Measurements from ENCODE around the gene PCBD2. TPM values are rescaled to one million over a fixed set of nuclear protein-coding genes. Genes with fewer than 3 reads are reported as not detected.
A peak's percentile ranks its signal among the peaks of the same experiment; 100 is the strongest.

PCBD2 gene
- total and polyA plus RNA-seq, 2 of the 4 experiments (the other 2 are of a cell fraction) = 2.2 to 2.7 TPM

DNA sequence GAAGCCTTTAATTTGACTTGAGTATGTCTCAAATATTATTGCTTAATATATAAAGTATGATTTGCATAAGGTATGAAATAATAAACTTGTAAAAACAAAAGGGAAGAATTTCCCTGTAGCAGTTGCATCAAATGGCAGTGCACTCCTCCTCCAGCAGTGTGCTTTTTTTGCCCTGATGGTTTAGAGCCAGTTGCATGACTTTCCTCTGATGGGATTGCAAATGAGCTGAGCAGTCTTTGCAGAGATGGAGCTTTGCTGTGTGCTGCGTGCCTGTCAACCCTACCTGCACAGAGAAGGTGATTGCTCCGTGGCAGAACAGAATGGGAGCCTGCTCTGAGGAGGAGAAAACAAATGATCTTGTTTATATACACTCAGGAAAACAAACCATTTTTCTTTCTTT is 40.1 kb downstream of the PCBD2 start:
- Histone ChIP-seq H3K9me1 (ENCODE audit: insufficient read depth, low read length) (peaks cover 3% of the 10 kb centered on the region; the same call in 1 of the 2 replicates), H2BK15ac (ENCODE audit: low read depth, low read length) (no peak overlapping the region), H4K91ac (ENCODE audit: insufficient read depth, low read depth, low read length) (no peak overlapping the region), H3K56ac (ENCODE audit: extremely low read depth, insufficient read depth, low read length) (no peak overlapping the region), H3K4me2 (ENCODE audit: low read depth, low read length) (no peak overlapping the region), H3K14ac (replicated peaks; ENCODE audit: low read depth, low read length) (no peak overlapping the region), H3K23ac (ENCODE audit: low read depth, low read length) (no peak overlapping the region), H3K18ac (ENCODE audit: low read depth, low read length) (no peak overlapping the region), H2AK5ac (ENCODE audit: low read depth, low read length) (no peak overlapping the region), H3K4me3 (ENCODE audit: insufficient read depth, low read depth, low read length) (no peak overlapping the region), H2AK9ac (replicated peaks; ENCODE audit: low read depth, low read length, poor library complexity) (no peak overlapping the region), H3K4ac (ENCODE audit: low read depth, low read length) (no peak overlapping the region), H4K8ac (ENCODE audit: low read depth in 2 of 2, low read length in 2 of 2) (no peak overlapping the region), H2BK5ac (ENCODE audit: low read depth, low read length, poor library complexity, severe bottlenecking) (no peak overlapping the region), H3K9ac (ENCODE audit: low read depth, low read length) (no peak overlapping the region), H3K79me1 (ENCODE audit: low read depth in 1 of 2, low read length in 2 of 2) (0 out of 4 replicates have a peak, but pooled peaks cover 0 to 3% of the 10 kb centered on the region in 2 experiments), H3K36me3 (ENCODE audit: control insufficient read depth, insufficient read depth, low read length) (no peaks in the 10 kb centered on the region), H3K4me1 (ENCODE audit: control insufficient read depth, insufficient read depth, low read length) (peaks cover 7% of the 10 kb centered on the region), H3K9me3 (ENCODE audit: control insufficient read depth, insufficient read depth, low read length) (no peaks in the 10 kb centered on the region), H3K27me3 (ENCODE audit: control insufficient read depth, insufficient read depth, low read length) (no peaks in the 10 kb centered on the region), H2BK120ac (ENCODE audit: low read depth, low read length) (no peak overlapping the region), H2BK20ac (ENCODE audit: low read depth, low read length) (no peak overlapping the region), H2AFZ (replicated peaks; ENCODE audit: low read length, poor library complexity) (no peak overlapping the region), H4K5ac (ENCODE audit: low read depth, low read length) (no peak overlapping the region), H4K20me1 (ENCODE audit: insufficient read depth, low read length) (no peaks in the 10 kb centered on the region; the same call in 1 of the 2 replicates), H3K27ac (ENCODE audit: insufficient read depth, low read length) (no peak overlapping the region)
- ChIA-PET CTCF (no interaction called here), POLR2A (ENCODE audit: unreplicated experiment) (no interaction called here)
- ATAC-seq (ENCODE audit: low read depth) = peak; percentile 54
- TF ChIP-seq POLR2A (IDR thresholded peaks at IDR 0.05; ENCODE audit: low read depth, low read length) = no peak
- no peak for TF ChIP-seq CEBPB (IDR thresholded peaks at IDR 0.05; ENCODE audit: low read depth, low read length)
- TF ChIP-seq, protein P1, sequence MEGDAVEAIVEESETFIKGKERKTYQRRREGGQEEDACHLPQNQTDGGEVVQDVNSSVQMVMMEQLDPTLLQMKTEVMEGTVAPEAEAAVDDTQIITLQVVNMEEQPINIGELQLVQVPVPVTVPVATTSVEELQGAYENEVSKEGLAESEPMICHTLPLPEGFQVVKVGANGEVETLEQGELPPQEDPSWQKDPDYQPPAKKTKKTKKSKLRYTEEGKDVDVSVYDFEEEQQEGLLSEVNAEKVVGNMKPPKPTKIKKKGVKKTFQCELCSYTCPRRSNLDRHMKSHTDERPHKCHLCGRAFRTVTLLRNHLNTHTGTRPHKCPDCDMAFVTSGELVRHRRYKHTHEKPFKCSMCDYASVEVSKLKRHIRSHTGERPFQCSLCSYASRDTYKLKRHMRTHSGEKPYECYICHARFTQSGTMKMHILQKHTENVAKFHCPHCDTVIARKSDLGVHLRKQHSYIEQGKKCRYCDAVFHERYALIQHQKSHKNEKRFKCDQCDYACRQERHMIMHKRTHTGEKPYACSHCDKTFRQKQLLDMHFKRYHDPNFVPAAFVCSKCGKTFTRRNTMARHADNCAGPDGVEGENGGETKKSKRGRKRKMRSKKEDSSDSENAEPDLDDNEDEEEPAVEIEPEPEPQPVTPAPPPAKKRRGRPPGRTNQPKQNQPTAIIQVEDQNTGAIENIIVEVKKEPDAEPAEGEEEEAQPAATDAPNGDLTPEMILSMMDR (conservative IDR thresholded peaks at IDR 0.05; ENCODE audit: low read depth, low read length) = no peak
- TF ChIP-seq, protein P2, sequence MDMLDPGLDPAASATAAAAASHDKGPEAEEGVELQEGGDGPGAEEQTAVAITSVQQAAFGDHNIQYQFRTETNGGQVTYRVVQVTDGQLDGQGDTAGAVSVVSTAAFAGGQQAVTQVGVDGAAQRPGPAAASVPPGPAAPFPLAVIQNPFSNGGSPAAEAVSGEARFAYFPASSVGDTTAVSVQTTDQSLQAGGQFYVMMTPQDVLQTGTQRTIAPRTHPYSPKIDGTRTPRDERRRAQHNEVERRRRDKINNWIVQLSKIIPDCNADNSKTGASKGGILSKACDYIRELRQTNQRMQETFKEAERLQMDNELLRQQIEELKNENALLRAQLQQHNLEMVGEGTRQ (IDR thresholded peaks at IDR 0.05; ENCODE audit: low read depth, low read length) = no peak
- no peak for TF ChIP-seq ELK1 (IDR thresholded peaks at IDR 0.05; ENCODE audit: borderline replicate concordance, low read depth, low read length)
- no peak for TF ChIP-seq FOS (IDR thresholded peaks at IDR 0.05; ENCODE audit: low read depth, low read length)
- TF ChIP-seq SMC3 (IDR thresholded peaks at IDR 0.05; ENCODE audit: low read depth, low read length) = no peak
- no peak for TF ChIP-seq MXI1 (IDR thresholded peaks at IDR 0.05; ENCODE audit: borderline replicate concordance, low read depth, low read length)
- TF ChIP-seq RAD21 (IDR thresholded peaks at IDR 0.05; ENCODE audit: low read length) = no peak
- TF ChIP-seq MAZ (IDR thresholded peaks at IDR 0.05; ENCODE audit: borderline replicate concordance, low read depth, low read length) = no peak
- no peak for TF ChIP-seq RCOR1 (IDR thresholded peaks at IDR 0.05; ENCODE audit: insufficient replicate concordance, low read length)
- TF ChIP-seq MAFK (IDR thresholded peaks at IDR 0.05; ENCODE audit: low read depth, low read length) = no peak
- TF ChIP-seq NFE2L2 (IDR thresholded peaks at IDR 0.05; ENCODE audit: low read depth, low read length) = no peak
- no peak for TF ChIP-seq BHLHE40 (IDR thresholded peaks at IDR 0.05; ENCODE audit: low read depth, low read length)
- no peak for TF ChIP-seq RFX5 (IDR thresholded peaks at IDR 0.05; ENCODE audit: low read depth, low read length)
- no peak for TF ChIP-seq CHD1 (IDR thresholded peaks at IDR 0.05; ENCODE audit: low read depth, low read length)
- dilution Hi-C loops (cut with HindIII; ENCODE audit: low sequenced_read_pairs, unreplicated experiment) (no loop called here), intact Hi-C loops (cut with micrococcal nuclease) (no loop called here), in situ Hi-C loops (cut with MboI; ENCODE audit: low sequenced_read_pairs) (no loop called here)
- WGBS, 2 experiments (ENCODE audit: extremely low coverage in 2 of 2, insufficient read length in 1 of 2) = no CpG with 5 or more reads among the region's 2 CpGs
- DNase-seq = peak; percentile 19
- no TSS peak for BruUV-seq (replicated peaks)

Measured in IMR-90 (cell line).